DND-41 (cell line): ENCODE data around the gene DNER.

Source experiments
- ATAC-seq: fragments of 200-7000 bp; cut with Tn5 transposase; 3 replicates; pipeline ENCODE4 v1.9.1; 2021; ENCODE audit warnings: low read depth; ENCODE audit not compliant: insufficient read depth
- DNase-seq: peaks from one replicate; pipeline ENCODE4 v3.0.0-alpha.2; 2020
- H2AFZ ChIP-seq: 2 replicates; pipeline ENCODE4 v1.6.0; 2012; ENCODE audit warnings: low read depth, low read length
- H3K27ac ChIP-seq: 2 replicates; pipeline ENCODE4 v1.5.1; 2012; ENCODE audit warnings: low read length, inconsistent platforms
- H3K27me3 ChIP-seq: fragments of 200-600 bp; sonication (generic); 2 replicates; pipeline ENCODE4 v1.6.0; 2012; ENCODE audit warnings: low read length, mild to moderate bottlenecking, inconsistent platforms; ENCODE audit not compliant: insufficient read depth, poor library complexity
- H3K36me3 ChIP-seq: 2 replicates; pipeline ENCODE4 v1.5.1; 2012; ENCODE audit warnings: low read length, inconsistent platforms; ENCODE audit not compliant: insufficient read depth
- H3K4me1 ChIP-seq: 2 replicates; pipeline ENCODE4 v1.5.1; 2012; ENCODE audit warnings: mild to moderate bottlenecking, low read length; ENCODE audit not compliant: insufficient read depth
- H3K4me2 ChIP-seq: 2 replicates; pipeline ENCODE4 v1.6.0; 2012; ENCODE audit warnings: mild to moderate bottlenecking, moderate library complexity, low read length, inconsistent platforms; ENCODE audit not compliant: insufficient read depth
- H3K4me3 ChIP-seq, 2 experiments: fragments of 200-600 bp in 1 of 2; shearing (Covaris generic) in 1 of 2; 2 replicates each; pipeline ENCODE4 v1.5.1; 2012 to 2016; ENCODE audit warnings: inconsistent platforms in 2 of 2, low read length in 2 of 2, mild to moderate bottlenecking in 2 of 2, low read depth in 1 of 2, moderate library complexity in 1 of 2
- H3K79me2 ChIP-seq: 2 replicates; pipeline ENCODE4 v1.6.0; 2012; ENCODE audit warnings: low read length, inconsistent platforms; ENCODE audit not compliant: insufficient read depth
- H3K9ac ChIP-seq: 2 replicates; pipeline ENCODE4 v1.6.0; 2012; ENCODE audit warnings: low read depth, mild to moderate bottlenecking, inconsistent platforms, low read length, moderate library complexity
- H3K9me3 ChIP-seq: 2 replicates; pipeline ENCODE4 v1.5.1; 2012; ENCODE audit warnings: low read length, moderate library complexity, mild to moderate bottlenecking, inconsistent platforms; ENCODE audit not compliant: insufficient read depth, severe bottlenecking
- H4K20me1 ChIP-seq: 2 replicates; pipeline ENCODE4 v1.6.0; 2012; ENCODE audit warnings: low read length; ENCODE audit not compliant: insufficient read depth
- EZH2 ChIP-seq: IDR thresholded peaks from 3 replicates; pipeline ENCODE4 v1.6.1; 2012; ENCODE audit warnings: borderline replicate concordance, low read depth, mild to moderate bottlenecking, moderate library complexity, low read length, inconsistent platforms; ENCODE audit not compliant: severe bottlenecking
- TF ChIP-seq, protein P1 (sequence below): IDR thresholded peaks from 2 replicates; pipeline ENCODE4 v1.5.1; 2012; ENCODE audit warnings: borderline replicate concordance, low read length, moderate library complexity, mild to moderate bottlenecking; ENCODE audit not compliant: poor library complexity, severe bottlenecking; ENCODE audit errors: extremely low read depth

The DNER gene

DNA sequence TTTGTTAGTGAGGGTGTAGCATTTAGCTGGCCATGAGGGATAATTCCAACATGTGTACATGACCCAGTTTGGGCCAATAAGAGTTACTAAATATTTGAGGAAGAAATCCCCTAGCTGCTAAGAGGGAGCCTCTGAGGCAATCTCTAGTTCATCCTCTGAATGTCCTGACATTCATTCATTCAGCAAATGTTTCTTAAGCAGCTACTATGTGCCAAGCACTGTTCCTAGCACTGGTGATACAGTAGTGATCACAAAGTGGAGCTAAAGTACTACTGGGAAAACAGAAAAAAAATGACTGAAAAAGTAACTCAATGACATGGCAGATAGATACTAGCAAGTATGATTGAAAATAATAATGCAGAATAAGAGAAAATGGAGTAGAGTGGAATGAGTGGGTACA, 363.5 kb downstream of the DNER start:
- Histone ChIP-seq H3K27me3 (no peaks in the 10 kb centered on the region), H3K4me1 (no peaks in the 10 kb centered on the region), H2AFZ (no peak overlapping the region), H3K27ac (no peak overlapping the region), H4K20me1 (no peaks in the 10 kb centered on the region), H3K9me3 (peaks cover 7% of the 10 kb centered on the region), H3K9ac (no peak overlapping the region), H3K4me2 (no peak overlapping the region), H3K79me2 (no peaks in the 10 kb centered on the region), H3K36me3 (no peaks in the 10 kb centered on the region), H3K4me3 (no peak overlapping the region)
- DNase-seq: no peak
- TF ChIP-seq, protein P1, sequence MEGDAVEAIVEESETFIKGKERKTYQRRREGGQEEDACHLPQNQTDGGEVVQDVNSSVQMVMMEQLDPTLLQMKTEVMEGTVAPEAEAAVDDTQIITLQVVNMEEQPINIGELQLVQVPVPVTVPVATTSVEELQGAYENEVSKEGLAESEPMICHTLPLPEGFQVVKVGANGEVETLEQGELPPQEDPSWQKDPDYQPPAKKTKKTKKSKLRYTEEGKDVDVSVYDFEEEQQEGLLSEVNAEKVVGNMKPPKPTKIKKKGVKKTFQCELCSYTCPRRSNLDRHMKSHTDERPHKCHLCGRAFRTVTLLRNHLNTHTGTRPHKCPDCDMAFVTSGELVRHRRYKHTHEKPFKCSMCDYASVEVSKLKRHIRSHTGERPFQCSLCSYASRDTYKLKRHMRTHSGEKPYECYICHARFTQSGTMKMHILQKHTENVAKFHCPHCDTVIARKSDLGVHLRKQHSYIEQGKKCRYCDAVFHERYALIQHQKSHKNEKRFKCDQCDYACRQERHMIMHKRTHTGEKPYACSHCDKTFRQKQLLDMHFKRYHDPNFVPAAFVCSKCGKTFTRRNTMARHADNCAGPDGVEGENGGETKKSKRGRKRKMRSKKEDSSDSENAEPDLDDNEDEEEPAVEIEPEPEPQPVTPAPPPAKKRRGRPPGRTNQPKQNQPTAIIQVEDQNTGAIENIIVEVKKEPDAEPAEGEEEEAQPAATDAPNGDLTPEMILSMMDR: no peak
- no peak for TF ChIP-seq EZH2
- ATAC-seq: no peak

DNA sequence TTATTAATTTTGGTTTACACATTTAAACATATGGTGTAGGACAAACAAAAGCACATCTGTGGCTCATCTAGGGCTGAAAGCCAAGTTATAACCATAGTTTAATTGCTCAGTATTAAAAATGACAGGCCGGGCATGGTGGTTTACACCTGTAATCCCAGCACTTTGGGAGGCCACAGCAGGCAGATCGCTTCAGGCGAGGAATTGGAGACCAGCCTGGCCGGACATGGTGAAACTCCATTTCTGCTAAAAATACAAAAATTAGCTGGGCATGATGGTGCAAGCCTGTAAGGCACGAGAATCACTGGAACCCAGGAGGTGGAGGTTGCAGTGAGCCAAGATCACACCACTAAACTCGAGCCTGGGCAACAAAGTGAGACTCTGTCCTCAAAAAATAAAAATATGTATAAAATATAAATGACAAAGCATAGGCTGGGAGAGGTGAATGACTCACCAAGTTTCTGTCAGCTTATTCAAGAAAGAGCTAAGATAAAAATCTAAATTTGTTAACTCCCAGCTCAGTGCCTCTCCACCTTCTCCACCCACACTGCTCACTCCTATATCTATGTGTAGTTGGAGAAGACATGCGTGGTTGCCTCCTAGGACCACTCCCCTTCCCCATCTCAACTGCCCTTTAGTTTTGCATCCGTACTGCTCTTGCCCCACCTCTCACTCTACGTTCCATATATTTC, 364.1 kb downstream of the DNER start:
- Histone ChIP-seq H3K27me3 (no peaks in the 10 kb centered on the region), H3K27ac (no peak overlapping the region), H3K9me3 (peaks cover 7% of the 10 kb centered on the region), H3K4me2 (no peak overlapping the region), H3K79me2 (no peaks in the 10 kb centered on the region), H3K9ac (no peak overlapping the region), H3K36me3 (no peaks in the 10 kb centered on the region), H3K4me3 (no peak overlapping the region), H4K20me1 (no peaks in the 10 kb centered on the region), H3K4me1 (no peaks in the 10 kb centered on the region), H2AFZ (no peak overlapping the region)
- no peak for TF ChIP-seq EZH2
- TF ChIP-seq, protein P1: no peak
- ATAC-seq: no peak
- DNase-seq: no peak

DNA sequence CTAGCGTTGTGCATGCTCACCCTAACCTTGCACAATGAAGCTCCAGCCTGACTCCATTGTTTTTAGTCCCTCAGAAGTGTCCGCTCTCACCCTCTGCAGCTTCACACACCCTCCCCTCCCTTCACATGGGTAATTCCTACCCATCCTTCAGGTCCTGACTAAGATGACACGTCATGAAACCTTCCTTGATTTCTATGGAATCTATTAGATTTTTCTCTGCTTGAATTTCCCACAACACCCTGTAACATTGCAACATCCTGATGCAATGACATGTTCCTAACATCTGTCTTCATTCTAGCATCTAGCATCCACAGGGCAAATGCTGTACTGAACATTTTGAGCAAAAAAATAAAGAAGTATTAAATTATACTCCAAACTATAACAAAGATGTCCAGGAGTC, 366.2 kb downstream of the DNER start:
- no peak overlapping the region for H3K4me3 ChIP-seq
- peaks cover 7% of the 10 kb centered on the region for H3K9me3 ChIP-seq
- ATAC-seq: no peak
- DNase-seq: no peak
- H3K4me2 ChIP-seq: no peak overlapping the region
- TF ChIP-seq EZH2: no peak
- TF ChIP-seq, protein P1: no peak
- H3K79me2 ChIP-seq: no peaks in the 10 kb centered on the region
- H3K27me3 ChIP-seq: no peaks in the 10 kb centered on the region
- no peak overlapping the region for H3K9ac ChIP-seq
- no peaks in the 10 kb centered on the region for H3K36me3 ChIP-seq
- H3K27ac ChIP-seq: no peak overlapping the region
- H3K4me1 ChIP-seq: no peaks in the 10 kb centered on the region
- H4K20me1 ChIP-seq: no peaks in the 10 kb centered on the region
- no peak overlapping the region for H2AFZ ChIP-seq
